Measurements from ENCODE around the gene BIN2. TPM values are rescaled to one million over a fixed set of nuclear protein-coding genes. Genes with fewer than 3 reads are reported as not detected.

BIN2 gene
- total and polyA plus RNA-seq, 9 of the 15 experiments (the other 6 are each of a cell fraction or from before 2014, with no cell fraction given): 0.04 to 0.39 (median 0.25) TPM; not detected in 1

GRCh38 chr12:51341251-51342007 is 17.5 kb upstream of the BIN2 start (continued):
- TF ChIP-seq JUN (IDR thresholded peaks at IDR 0.05; ENCODE audit: borderline replicate concordance, low read depth, low read length) (no peak), JUN (CRISPR knock-in tag; IDR thresholded peaks at IDR 0.05; ENCODE audit: borderline replicate concordance) (no peak), CHAMP1 (IDR thresholded peaks at IDR 0.05) (0 out of 2 replicates have a peak, but pooled peaks have one; percentile 7), CBX2 (IDR thresholded peaks at IDR 0.05; ENCODE audit: insufficient read depth, low read length, poor library complexity, severe bottlenecking) (no peak), ELK3 (CRISPR knock-in tag; IDR thresholded peaks at IDR 0.05) (no peak), RERE (CRISPR knock-in tag; IDR thresholded peaks at IDR 0.05; ENCODE audit: borderline replicate concordance) (no peak), BRD9 (IDR thresholded peaks at IDR 0.05; ENCODE audit: low read depth, partially characterized antibody) (peak; percentile 91), LARP7 (IDR thresholded peaks at IDR 0.05) (no peak), RAD51 (IDR thresholded peaks at IDR 0.05; ENCODE audit: borderline replicate concordance, low read depth) (no peak), COPS2 (conservative IDR thresholded peaks at IDR 0.05) (no peak), PHTF2 (CRISPR knock-in tag; IDR thresholded peaks at IDR 0.05) (no peak), ZKSCAN1 (IDR thresholded peaks at IDR 0.05; ENCODE audit: low read depth, low read length) (no peak), NBN (IDR thresholded peaks at IDR 0.05; ENCODE audit: low read depth) (peak; percentile 64; the same call in 1 of the 2 replicates), MTA3 (IDR thresholded peaks at IDR 0.05; ENCODE audit: borderline replicate concordance) (0 out of 2 replicates have a peak, but pooled peaks have one; percentile 39), ZNF354B (CRISPR knock-in tag; IDR thresholded peaks at IDR 0.05) (no peak), IRF9 (tag; IDR thresholded peaks at IDR 0.05) (no peak), DPF2 (IDR thresholded peaks at IDR 0.05) (0 out of 2 replicates have a peak, but pooled peaks have one; percentile 32), CBFA2T2 (conservative IDR thresholded peaks at IDR 0.05) (no peak), ZNF232 (CRISPR knock-in tag; IDR thresholded peaks at IDR 0.05) (no peak)

All from K562 (cell line).